CD4-positive, alpha-beta T cell treated with Interleukin-4 for 4 hours (primary cell): ENCODE data around the gene SYNGR3.
"Not testable (repeated sequence)": the region's sequence is repeated elsewhere in the genome, so short reads cannot be mapped to it uniquely, and the experiment has no call there.

Source experiments
- DNase-seq: peaks from one replicate; pipeline ENCODE4 v3.0.0-alpha.2; 2020

SYNGR3 gene

GRCh38 chr16:1989209-1990100 is at the start of gene SYNGR3:
Gene SYNGR3, plus strand, starts transcription at chr16:1989970. Its CDS starts 133 bp downstream, at chr16:1990103.
- no peak for DNase-seq

GRCh38 chr16:1940273-1941161 is 49.3 kb upstream of the SYNGR3 start:
- DNase-seq: no peak

- DNase-seq: no peak
Observed at GRCh38 chr16:1941162-1942046, 48.4 kb upstream of the SYNGR3 start.

GRCh38 chr16:1942047-1942809 is 47.5 kb upstream of the SYNGR3 start:
- no peak for DNase-seq

GRCh38 chr16:1942810-1943726 is 46.7 kb upstream of the SYNGR3 start, which contains the start of gene MSRB1:
Gene MSRB1, minus strand, starts transcription at chr16:1943199. Its CDS starts 43 bp downstream, at chr16:1943156.
- peak; percentile 97 for DNase-seq

- no peak for DNase-seq
Observed at GRCh38 chr16:1944612-1945199, 45.1 kb upstream of the SYNGR3 start.

- DNase-seq: no peak
Observed at GRCh38 chr16:1945559-1946391, 44.0 kb upstream of the SYNGR3 start.

- DNase-seq: no peak
Observed at GRCh38 chr16:1946495-1947368, 43.0 kb upstream of the SYNGR3 start.

GRCh38 chr16:1947369-1947670 is 42.5 kb upstream of the SYNGR3 start:
- DNase-seq: no peak

- DNase-seq: no peak
Observed at GRCh38 chr16:1949507-1949906, 40.3 kb upstream of the SYNGR3 start.

- no peak for DNase-seq
Observed at GRCh38 chr16:1950047-1950446, 39.7 kb upstream of the SYNGR3 start.

GRCh38 chr16:1950559-1950958 is 39.2 kb upstream of the SYNGR3 start:
- DNase-seq: no peak

GRCh38 chr16:1953734-1954133 is 36.0 kb upstream of the SYNGR3 start:
- no peak for DNase-seq

GRCh38 chr16:1957434-1958142 is 32.2 kb upstream of the SYNGR3 start:
- not testable (repeated sequence) for DNase-seq

GRCh38 chr16:1958143-1958491 is 31.7 kb upstream of the SYNGR3 start:
- DNase-seq: not testable (repeated sequence)

- DNase-seq: no peak
Observed at GRCh38 chr16:1958715-1959268, 31.0 kb upstream of the SYNGR3 start.

GRCh38 chr16:1959269-1960039 is 30.3 kb upstream of the SYNGR3 start, which contains the start of gene NDUFB10:
Gene NDUFB10, plus strand, starts transcription at chr16:1959538. Its CDS starts 87 bp downstream, at chr16:1959625.
- DNase-seq: peak; percentile 86
